HG03280 (cell line): ENCODE data around the gene FSTL5.
"Not testable (repeated sequence)": the region's sequence is repeated elsewhere in the genome, so short reads cannot be mapped to it uniquely, and the experiment has no call there.

ENCODE experiments used
- ATAC-seq: cut with Tn5 transposase; IDR thresholded peaks from one replicate; pipeline ENCODE4 v1.9.1; 2021; ENCODE audit warnings: mild to moderate bottlenecking, moderate library complexity; ENCODE audit not compliant: unreplicated experiment

FSTL5 gene

DNA sequence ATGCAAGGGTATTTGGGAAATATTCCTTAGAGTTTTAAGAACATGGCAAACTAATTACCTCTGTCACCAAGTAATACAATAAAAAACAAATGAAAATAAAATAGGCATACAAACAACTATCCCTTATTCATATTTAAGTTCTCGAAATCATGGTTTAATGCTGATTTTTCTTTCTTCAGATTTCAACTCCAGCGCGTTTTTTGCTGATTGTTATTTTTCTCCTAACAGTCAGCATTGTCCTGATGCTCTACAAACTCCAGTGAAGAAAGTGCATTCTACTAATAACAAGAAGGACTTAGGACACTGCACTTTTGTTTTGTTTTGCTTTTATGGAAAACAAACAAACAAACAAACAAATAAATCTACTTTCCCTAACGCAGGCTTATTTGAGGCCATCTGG is 282.4 kb downstream of the FSTL5 start:
- ATAC-seq: no peak

DNA sequence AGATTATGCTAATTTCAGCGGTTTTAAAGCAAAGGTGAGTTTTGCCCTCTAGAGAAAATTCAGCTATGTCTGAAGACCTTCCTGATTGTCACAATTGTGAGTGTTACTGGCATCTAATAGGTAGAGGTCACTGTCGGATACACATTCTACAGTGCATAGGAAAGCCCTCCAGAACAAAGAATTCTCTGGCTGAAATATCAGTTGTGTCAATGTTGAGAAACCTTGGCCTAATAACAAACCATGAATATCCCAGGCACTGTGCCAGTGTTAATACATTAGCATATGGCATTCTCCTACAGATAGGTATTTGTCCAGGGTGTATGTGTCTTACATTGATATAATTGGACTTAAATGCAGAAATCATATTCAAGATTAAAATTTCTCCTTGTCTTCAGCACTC is 294.3 kb downstream of the FSTL5 start:
- no peak for ATAC-seq

DNA sequence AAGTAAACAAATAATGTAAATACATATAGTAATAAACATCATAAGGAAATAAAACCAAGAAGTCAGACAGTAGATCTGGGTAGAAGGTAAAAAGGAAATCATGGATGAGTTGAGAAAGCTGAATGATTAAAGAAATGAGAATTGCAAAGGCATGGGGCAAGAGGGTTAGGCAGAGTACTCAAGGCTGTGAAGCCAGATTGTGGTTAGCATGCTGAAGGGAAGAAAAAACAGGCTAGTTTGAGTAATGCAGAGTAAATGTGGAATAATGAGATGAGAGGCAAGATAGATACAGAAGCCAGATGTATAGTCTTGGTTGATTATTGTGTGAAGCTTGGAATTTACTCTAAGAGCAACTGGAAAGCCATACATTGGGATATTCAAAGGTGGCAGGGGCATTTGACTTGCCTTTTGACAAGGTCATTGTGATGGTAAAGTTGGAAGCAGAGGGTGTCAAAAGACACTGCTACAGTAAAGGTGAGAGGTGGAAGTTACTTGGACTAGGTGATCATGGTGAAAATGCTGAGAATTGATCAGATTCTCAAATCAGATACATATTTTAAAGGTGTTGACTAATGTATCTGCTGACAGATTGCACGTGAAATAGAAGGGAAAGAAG is 307.0 kb downstream of the FSTL5 start:
- no peak for ATAC-seq

DNA sequence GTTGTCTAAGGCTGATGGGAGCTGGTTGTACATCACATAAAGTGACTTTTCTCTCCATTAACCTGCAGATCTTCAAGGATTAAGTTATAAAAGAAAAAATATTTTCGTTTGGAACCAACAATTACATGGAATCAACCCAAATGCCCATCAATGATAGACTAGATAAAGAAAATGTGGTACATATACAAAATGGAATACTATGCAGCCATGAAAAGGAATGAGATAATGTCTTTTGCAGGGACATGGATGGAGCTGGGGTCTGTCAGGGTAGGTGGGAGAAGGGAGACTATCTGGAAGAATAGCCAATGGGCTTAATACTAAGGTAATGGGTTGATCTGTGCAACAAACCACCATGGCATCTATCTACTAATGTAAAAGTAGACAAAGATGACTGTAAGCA is 313.2 kb downstream of the FSTL5 start:
- no peak for ATAC-seq

DNA sequence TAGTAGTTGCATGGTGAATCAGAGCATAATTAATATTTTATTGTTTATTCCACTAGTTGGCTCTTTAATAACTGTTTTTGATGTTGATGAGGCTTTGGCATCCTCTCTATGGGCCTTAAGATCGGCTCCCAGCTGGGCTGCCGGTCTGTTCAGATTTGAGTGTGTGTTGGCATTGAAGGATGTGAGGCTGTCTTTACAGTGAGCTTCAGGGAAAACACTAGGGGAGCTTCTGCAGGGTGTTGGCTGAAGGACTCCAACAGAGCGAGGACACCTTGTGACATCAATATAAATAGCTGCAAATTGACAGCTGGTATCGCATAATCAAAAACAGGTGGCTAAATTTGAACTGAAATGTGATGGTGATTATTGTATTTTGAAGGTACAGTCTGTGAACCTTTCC is 322.0 kb downstream of the FSTL5 start:
- ATAC-seq: no peak

DNA sequence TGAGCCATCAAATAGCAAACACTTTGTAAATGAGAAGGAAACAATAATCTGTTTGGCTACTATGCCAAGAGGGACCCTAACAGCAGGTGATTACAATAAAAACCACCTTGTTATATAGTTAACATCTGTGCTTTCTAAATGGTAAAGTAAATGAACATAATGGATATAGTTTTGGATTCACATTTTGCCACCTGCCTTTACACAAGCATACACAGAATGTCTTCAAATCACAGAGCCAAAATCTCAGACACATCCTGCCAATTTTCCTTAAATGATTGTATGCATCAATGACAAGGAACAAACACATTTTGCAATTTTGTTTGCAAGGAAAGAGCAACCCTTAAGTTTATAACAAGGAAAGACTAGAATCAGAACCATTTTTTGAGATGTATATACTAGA is 334.2 kb downstream of the FSTL5 start:
- no peak for ATAC-seq

DNA sequence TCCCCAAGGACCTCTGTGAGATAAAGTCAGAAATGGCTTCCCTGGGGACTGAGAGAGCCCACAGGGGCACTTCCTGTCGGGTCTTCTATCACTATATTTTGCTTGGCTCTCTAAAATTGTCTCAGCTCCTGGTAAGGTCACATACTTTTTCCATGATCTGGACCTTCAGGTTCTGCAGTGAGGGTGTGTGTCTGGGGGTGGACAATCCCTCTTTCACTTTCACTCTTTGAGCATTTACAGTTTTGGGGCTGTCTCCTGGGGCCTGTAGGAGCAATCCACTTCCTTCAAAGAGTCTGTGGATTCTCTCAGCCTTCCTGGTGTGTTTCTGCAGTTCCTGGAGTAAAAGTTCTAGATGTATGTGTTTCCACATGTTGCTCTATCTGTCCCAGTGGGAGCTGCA is 335.7 kb downstream of the FSTL5 start:
- no peak for ATAC-seq

DNA sequence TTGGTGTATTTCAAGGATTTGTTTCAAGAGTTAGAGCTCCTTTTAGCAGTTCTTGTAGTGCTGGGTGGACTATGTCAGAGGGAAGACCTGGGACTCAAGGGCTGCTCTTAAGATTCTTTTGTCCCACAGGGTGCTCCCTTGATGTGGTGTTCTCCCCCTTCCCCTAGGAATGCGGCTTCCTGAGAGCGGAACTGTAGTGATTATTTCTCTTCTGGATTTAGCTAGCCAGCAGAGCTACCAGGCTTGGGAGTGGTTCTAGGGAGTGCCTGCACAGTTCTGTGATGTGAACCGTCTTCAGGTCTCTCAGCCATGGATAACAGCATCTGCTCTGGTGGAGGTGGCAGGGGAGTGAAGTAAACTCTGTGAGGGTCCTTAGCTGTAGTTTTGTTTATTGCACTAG is 336.8 kb downstream of the FSTL5 start:
- ATAC-seq: no peak

DNA sequence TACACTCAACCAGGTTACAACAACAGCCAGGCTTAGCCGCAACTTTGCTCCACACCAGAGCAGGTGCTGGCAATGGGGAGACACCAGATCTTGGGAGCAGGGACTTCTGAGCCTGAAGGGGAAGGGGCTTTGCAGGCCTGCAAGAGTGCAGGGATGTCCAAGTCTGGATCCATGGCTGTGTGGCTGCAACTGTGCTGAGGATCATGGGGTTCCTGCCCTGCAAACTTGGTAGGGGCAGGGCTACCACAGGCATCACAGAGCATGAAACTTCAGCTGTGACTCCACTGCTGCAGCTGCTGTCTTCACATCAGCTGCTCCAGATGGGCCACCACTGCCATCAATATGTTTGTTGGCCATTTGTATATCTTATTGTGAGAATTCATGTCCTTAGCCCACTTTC is 340.4 kb downstream of the FSTL5 start:
- ATAC-seq: no peak

DNA sequence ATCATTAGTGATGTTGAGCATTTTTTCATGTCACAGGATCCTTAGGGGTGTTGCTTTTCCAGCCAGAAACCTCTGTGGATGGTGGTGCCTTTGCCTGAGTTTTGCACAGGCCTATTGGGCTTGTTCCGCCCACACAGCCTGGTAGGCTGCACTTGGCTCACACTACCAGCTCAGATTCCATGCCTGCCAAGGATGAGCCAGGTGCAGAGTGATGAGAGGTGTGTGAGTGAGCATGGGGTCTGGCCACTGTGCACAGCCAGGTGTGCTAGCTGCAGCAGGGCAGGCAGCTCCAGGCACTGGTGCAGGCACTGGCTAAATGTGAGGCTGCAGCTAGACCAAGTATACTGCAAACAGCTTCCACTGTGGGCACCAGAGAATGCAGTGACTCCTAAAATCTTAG is 341.6 kb downstream of the FSTL5 start:
- ATAC-seq: no peak

DNA sequence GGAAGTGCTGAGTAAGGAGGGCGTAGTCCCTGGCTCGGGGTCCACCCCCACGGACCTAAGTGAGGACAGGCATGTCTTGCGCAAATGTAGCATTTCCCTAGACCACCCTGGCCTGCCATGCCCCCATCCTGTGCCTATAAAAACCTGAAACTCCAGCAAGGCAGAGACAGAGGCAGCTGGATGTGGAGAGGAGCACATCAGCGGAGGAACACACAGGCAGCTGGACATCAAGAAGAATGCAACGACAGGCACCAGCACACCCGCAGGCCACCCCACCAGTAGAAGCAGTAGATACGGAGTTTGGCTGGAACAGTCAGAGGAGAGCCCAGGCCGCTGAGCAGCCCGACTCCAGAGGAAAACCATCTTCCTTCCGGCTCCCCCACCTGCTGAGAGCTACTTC is 345.9 kb downstream of the FSTL5 start:
- no peak for ATAC-seq

DNA sequence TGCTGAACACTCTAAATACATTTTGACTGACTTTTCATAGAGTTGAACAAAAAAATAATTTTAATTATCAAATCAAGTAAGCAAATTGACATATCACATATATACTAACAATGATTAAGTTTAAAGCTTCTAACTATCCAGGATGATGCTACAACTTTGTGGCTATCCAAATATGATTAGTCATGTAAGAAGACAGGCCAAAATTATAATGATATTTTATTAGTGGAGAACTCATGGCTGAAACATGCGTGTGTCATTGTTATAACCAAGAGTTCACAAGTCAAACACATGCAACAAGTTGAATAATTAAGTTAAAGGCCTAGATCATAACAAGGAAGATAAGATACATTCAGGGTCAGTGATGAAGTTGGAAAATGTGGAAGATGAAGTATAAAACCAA is 346.8 kb downstream of the FSTL5 start:
- ATAC-seq: no peak

DNA sequence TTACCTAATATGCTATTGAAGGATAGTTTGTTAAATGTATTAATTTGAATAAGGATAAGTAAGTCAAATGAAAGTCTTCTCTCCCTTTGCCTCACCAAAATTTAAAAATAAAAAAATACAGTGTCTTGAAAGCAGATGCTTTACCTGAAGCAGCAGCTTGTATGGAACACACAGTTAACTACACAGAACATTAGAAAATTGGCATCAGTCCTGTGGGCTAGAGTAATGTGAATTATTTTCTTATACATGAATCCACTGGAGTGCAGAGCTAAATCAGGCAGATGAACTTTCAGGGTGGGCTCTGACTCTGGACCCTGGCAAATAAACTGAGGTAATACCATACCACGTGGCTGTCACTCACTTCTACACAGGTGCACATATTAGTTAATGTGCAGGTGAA is 348.0 kb downstream of the FSTL5 start:
- ATAC-seq: no peak

DNA sequence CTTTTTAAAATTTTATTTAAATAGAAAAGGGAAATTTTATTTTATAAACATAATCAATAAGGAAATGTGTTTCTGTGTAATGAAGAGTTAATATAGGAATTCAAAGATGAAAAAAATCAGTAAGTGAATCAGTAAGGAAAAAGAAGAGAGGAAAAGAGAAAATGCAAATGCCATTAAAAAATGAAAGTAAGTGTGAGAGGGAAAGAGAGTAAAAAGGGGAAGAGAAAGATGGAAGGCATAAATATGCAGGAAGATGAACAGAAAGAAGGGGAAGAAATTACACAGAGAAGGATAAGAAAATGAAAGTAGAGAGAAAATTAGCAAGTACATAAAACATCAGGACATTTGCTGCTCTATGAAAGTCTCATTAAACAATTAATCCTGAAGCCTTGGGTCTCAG is 349.9 kb downstream of the FSTL5 start:
- ATAC-seq: no peak

DNA sequence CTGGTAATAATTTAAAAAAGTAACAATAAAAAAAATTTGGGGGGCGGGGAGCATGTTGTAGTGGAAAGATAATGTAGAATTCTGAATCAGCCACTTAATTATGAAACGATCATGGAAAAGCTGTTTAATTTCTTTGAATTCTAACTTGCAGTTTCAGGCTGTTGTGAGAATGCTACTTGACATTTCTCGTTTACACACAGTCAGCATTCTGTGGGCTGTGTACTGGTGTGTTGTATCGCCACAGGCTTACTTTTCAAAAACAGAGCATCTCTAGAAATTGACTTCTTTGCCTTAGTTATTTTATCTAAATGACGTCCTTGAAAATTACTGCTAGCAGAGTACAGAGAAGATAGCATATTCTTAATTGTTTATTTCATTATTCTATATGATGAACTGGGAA is 350.4 kb downstream of the FSTL5 start:
- no peak for ATAC-seq

DNA sequence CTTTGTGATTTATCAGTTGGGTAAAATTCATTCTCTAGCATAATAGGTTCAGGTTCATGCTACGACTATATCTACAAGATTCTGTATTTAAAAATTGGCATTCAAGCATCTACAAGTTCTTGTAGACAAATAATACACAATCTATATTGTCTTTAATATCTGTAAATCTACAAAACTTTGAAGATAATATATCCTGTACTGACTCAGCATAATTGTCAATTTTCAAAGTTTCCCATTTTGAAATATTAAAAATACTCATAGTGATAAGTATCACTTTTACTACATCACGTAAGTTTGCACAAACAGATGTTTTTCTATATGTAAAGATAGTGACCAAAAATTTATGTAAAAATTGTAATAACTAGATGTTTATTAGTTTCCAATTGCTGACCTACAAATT is 360.6 kb downstream of the FSTL5 start:
- no peak for ATAC-seq

DNA sequence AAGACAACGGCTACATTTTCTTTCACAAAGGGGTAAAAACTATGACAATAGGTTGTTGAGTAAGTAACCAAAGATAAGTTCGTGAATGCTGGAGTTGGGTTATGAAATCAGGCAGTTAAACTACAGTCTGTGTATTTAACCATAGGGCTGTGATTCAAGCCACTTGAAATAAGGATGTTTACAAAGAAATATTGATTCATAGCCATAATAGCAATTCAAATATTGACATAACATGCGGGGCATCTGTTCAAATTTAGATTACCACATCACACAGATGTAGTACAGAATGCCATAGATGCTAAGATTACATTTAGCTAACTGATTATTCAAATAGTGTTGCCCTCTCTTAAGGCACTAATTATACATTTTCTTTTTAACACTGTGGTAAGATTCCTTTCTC is 364.1 kb downstream of the FSTL5 start:
- no peak for ATAC-seq

DNA sequence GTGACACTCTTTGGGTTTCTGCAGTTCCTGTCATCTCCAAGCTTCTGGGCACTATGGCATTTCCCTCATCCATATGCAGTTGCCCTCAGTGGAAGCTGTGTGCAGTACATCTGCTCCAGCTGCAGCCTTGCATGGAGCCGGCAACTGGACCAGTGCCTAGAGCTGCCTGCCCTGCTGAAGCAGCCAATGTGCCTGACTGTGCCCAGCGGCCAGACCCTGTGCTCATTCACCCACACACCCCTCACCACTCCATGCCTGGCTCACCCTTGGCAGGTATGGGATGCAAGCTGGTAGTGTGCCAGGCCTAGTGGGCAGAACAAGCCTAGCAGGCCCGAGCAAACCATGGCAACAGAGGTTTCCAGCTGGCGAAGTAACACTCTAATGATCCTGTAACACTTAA is 370.8 kb downstream of the FSTL5 start:
- no peak for ATAC-seq

DNA sequence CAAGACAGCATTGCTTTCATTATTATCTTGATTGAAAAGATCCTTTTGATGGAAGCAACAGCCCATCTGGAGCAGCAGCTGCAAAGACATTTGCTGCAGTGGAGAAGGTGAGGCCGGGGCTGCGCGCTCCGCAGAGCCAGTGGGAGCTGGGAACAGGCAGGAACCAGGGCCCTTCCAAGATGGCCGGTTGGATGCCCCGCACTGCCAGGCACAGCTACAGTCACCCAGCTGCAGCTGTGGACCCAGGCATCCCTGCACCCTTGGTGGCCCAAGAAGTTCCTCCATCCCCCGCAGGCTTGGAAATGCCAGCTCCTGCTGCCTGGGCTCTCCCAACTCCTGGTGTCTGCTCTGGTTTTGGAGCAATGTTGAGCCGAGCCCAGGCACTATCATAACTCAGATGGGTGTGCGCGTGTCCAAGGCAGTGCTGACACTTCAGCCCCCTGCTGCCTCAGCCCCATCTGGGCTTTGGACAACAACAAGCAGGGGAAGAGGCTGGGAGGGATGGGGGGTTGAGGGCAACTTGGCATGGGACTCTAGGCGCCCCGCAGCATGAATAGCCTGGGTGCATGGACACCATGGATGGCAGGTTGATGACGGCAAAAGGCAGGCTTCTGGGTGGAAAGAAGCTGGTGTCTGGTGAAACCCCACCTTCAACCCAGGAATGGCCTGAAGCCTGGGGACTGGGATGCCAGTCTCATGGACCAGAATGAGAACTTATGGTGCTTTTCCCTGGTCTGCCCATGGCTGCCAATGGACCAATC is 371.8 kb downstream of the FSTL5 start:
- ATAC-seq: no peak

DNA sequence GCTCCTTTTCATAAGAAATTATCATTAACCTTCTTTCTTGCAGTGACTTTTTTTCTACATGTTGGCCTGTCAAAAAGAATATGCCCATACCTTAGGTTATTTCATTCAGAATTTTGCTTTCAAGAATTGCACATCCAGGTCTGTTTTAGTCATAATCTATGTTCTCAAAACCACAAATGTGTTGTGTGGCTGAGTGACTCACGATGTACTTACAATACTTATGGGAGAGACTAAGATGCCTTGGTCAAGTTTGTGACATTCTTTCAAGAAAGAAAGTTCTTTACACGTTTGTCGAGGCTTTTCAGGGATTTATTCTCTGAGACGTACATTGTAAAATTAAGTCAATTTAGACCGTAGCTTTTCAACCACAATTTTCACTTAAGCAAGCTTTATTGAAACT is 396.7 kb downstream of the FSTL5 start:
- ATAC-seq: no peak

DNA sequence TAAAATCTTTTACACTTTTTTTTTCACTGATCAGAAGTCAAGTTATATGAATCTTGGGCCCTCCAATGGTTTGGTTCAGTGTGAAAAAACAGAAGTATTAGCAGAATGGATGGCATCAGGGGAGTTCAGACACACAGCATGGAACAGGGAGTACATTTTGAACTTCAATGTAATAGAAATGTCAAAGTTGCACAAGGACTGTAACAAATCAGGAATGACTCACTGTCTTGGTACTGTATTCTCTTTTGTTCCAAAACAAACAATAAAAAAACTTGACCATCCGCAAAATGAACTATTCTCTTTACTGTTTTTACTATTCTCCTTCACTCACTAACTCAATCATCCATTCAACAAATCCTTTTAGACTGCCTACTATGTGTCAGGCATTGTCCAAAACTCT is 401.0 kb downstream of the FSTL5 start:
- no peak for ATAC-seq

DNA sequence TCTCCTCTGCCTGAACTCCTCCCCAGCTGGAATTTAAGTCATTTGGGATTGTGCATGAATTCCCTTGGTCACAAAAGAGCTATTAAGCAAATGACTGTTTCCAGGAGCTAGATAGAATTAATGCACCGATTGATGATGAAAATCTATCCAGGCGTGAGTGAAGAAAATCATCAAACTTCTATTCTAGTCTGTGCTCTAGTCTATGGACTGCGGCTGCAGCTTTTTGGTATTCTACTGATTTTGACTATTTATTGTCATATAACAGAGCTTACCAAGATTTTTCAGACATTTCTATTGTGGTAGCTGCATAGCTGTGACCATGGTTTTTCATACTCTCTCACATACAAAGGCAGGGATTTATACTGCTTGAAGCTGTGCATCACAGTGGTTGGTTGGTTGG is 403.8 kb downstream of the FSTL5 start:
- no peak for ATAC-seq

DNA sequence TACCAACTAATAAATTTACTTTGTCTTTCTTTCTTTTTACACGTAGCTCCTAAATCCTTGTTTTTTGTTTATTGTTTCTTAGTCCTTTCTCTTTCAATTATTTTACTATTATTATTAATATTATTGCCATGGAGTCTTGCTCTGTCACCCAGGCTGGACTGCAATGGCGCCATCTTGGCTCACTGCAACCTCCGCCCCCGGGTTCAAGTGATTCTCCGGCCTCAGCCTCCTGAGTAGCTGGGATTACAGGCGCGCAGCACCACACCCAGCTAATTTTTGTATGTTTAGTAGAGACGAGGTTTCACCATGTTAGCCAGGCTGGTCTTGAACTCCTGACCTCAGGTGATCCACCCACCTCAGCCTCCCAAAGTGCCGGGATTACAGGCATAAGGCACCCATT is 405.4 kb downstream of the FSTL5 start:
- not testable (repeated sequence) for ATAC-seq
